Stimulated activated CD4-positive, alpha-beta T cell treated with anti-CD3 and anti-CD28 coated beads, Interleukin-12 subunit alpha, Interleukin-12 subunit beta, amount 100 ng/mL, for 4 hours (primary cell): ENCODE results near the gene NPM3.

Experiments used
- DNase-seq: peaks from one replicate; pipeline ENCODE4 v3.0.0-alpha.2; 2020

NPM3 gene

GRCh38 chr10:101773923-101774588 is 9.2 kb downstream of the NPM3 start:
- DNase-seq = no peak

- no peak for DNase-seq
Measured at GRCh38 chr10:101772895-101773761, 10.1 kb downstream of the NPM3 start.

- DNase-seq = no peak
Measured at GRCh38 chr10:101772017-101772894, 11.0 kb downstream of the NPM3 start.

GRCh38 chr10:101771380-101771779 is 11.9 kb downstream of the NPM3 start:
- no peak for DNase-seq

DNA sequence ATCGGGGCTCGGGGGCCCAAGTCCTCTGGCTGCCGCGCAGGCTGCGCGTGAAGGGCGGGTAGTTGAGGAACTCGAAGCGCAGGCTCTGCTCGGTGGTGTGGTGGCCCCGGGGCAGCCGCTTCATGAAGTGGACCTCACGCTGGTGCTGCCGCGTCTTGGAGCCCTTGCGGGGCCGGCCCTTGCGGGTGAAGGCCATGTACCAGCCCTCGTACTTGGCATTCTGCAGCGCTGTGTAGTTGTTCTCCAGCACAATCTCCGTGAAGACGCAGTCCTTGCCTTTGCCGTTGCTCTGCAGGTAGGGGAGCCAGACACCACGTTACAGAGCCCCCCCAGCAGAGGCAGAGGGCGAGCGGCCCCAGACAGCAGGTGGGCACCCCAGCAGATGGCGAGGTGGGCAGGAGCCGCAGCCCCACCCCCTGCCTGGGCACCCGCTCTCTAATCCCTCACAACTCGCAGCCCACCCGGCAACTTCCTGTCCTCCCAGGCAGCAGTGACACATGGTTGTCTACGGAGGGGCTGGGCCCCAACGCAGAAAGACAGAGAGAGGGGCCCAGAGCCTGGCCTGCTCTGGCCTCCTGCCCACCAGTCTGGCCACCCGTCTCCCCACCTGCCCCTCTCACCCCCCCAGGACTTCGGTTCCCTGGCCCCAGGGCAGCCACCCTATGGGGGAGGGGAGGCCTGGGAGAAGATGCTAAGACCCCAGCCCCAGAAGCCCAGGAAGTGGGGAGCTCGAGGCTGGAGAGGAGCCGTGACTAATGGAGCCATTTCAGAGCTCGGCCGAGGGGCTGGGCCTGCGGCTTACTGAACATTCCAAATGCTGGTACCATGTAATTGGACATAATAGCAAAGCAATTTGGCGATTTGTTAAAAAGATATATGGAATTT is 12.7 kb downstream of the NPM3 start:
- no peak for DNase-seq

DNA sequence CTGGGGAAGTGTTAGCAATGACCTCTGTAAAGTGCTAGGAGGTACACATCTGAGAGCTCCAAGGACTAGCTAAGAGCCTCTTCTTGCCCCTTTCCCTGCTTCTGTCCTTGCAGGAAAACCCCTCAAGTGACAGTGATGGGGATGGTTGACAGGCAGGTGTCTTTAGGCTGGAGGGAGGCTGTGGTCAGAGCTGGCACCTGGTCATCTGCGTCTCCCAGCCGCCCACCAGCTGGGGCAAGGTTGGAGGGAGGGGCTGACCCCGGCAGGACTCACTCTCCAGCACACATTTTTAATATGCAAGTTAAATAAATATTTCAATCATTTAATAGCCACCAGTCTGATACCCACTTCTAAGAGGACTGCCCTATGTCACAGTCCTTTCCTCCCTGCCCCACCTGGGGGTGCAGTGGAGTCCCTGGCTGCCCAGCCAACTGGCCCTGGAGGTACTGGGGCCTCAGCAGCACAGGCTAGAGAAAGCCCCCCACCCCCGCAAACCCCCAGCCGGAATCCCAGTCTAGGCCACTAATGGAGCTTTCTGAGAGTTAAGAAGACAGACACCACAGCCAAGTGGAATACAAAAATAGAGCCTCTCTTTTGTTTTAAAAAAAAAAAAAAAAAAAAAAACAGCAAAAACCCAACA is 13.6 kb downstream of the NPM3 start:
- no peak for DNase-seq

- no peak for DNase-seq
Measured at GRCh38 chr10:101768791-101769170, 14.5 kb downstream of the NPM3 start.

- no peak for DNase-seq
Measured at GRCh38 chr10:101767966-101768790, 15.1 kb downstream of the NPM3 start.

DNA sequence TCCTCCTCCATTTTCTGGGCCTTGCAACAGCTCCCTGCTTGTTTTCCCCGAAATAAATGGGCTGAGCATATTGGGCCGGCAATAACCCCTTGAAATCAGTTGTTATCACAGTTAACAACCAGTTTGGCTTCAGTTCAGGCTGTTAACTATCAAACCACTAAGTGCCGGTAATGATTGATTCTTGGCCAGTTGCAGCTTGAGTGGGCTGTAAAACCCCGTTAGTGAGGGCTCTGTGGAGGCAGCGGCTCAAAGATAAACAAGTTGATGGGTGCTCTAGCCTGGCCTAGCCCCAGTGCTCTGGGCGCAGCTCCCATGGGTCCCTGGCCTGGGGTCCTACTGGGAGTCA is 15.7 kb downstream of the NPM3 start:
- no peak for DNase-seq

DNA sequence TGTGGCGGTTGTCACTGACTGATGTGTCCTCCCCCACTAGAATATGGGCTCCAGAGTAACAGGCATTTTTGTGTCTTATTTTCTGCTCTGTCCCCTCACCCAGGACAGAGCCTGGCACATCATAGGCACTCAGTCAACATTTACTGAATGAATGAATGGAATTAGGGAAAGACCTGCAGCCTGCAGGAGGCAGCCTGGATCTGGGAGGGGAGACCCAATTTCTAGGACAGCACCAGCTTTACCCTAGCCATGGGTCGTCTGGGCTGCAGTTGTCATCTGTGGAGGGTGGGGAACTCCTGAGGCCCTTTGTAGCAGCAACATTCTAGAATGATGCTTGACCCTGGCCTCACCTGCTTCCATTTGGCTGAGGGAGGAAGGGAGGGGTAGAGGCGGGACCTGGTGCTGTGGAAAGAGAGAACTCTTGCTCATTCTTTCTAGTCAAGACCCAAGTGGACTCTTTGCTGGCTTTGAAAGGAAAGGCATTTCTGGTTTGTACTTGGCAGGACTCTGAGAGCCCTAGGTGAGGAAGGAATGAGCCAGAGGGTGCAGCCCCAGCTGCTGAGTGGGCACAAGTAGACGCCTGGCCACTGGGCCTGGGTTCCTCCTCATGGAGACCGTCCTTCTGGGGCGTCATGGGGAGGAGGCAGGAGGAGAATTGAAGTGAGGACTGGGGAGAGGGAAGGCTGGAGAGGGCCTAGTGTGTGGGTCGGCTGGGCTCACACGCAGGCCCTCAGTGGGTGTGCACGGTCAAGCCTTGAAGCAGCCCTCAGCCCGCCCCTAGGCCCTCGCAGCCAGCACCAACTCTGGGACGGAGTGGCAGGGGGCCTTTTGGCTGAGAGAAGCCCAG is 16.3 kb downstream of the NPM3 start:
- DNase-seq = no peak

GRCh38 chr10:101766306-101766705 is 16.9 kb downstream of the NPM3 start:
- DNase-seq = no peak

DNA sequence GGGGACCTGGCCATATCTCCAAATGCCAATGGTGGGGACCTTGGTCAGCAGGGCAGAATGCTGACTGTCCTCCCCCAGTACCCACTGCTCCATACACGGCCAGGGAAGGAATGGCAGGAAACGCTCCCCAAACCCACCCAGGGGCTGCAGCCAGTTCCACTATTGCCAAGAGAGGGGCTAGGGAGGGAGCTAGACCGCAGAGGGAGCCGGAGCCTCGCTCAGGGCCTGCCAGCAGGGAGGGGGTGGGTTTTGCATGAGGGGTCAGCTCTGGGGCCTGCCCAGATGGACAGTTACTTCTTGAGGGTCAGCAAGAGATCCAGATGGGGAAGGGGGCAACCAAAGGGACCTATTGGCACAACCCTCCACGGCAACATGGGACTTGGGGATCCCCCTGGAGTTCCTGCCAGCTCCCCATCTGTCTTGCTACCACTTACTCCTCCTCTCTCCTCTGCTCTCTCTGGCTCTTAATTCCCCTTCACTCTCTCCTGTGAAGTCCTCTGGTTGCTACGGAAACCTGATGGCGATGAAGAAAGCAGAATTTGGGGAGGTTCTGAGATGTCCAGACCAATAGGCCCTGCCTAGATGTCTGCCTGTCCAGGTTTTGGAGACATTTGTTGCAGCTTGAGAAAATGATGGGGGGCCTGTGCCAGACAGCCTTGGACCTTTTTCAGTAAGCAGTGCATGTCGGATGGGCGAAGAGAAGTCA is 20.0 kb downstream of the NPM3 start:
- no peak for DNase-seq

- no peak for DNase-seq
Measured at GRCh38 chr10:101762736-101763135, 20.5 kb downstream of the NPM3 start.

- no peak for DNase-seq
Measured at GRCh38 chr10:101761226-101761625, 22.0 kb downstream of the NPM3 start.

DNA sequence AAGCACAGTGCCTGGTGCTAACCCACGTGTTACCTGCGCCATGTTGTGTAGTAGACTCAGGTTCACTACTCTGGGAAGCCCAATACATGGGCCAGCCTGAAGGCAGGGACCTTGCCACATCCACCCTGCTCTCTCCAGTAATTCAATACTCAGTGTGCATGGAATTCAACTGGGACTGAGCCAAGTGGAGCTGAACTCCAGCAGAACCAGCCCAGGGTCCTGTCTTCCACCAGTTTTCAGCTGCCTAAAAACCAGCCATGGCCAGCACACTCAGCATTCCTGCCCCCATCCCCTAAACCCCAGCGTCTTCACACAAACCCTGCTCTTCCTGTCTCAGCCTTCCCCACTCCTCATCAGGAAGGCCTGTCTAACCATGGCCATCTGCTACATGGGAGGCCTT is 22.7 kb downstream of the NPM3 start:
- no peak for DNase-seq

DNA sequence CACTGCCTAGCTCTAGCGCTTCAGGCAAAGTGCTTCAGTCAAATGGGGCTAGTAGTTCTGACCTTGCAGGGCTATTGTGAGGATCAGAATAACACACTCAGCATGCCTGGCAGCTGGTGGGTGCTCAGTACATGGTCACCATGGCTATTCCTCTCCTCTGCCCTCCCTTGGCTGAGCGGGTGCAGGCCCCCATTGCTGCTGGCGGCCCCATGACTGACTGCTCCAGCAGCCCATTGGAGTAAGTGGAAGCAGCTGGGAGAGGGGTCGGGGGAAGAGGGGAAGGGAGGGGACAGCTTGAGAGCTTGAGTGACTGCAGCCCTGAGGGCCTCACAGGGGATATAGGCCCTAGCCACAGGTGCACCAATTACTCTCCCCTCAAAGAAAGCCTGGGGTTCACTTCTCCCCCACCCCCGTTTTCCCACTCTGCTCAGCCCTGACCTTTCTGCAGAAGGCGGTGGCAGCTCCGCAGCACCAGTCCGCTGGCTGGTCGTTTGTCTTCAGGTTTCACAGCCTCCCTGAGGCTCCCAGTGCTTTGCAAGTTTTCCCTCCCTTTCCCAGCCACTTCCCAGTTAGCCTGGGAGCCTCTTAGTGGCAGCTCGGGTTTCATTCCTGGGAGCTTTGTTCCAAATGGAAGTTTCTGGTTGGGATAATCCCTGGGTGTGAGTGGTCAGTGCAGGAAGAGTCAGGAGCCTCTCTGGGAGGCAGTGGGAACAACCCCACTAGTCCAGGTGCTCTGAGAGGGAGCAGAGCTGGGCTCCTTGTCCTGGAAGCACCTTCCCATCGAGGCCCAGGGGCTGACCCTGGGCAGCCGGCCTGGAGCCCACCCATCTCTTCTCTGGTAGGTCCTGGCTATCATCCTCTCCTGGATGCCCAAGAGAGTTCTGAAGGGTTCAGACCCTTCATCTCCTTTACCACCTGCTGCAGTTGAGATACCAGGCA is 23.7 kb downstream of the NPM3 start:
- DNase-seq = no peak

DNA sequence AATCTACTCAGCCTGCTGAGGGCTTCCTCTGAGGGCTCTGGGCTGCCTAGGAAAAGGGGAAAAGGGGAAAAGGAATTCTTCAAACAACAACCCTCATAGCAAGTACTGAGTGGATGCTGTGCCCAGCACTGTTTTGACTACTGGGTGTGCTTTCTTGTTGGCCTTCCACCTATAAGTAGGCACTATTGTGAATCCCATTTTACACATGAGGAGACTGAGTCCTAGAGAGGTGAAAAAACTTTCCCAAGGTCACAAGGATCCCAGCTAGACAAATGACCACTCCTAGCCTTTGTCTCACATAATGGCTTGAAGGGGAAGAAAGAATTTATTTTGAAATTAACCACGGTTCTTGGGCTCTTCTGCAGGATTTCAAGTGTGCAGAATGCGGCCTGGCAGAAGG is 24.4 kb downstream of the NPM3 start:
- DNase-seq = no peak

GRCh38 chr10:101752241-101752640 is 31.0 kb downstream of the NPM3 start:
- DNase-seq = no peak
